IMR-90 (cell line): ENCODE data around the gene HSD17B3. TPM values are rescaled to one million over a fixed set of nuclear protein-coding genes. Genes with fewer than 3 reads are reported as not detected.

ENCODE experiments used
- ATAC-seq: fragments of 200-7000 bp; cut with Tn5 transposase; 2 replicates; pipeline ENCODE4 v1.9.1; 2020; ENCODE audit warnings: low read depth, mild to moderate bottlenecking, moderate library complexity
- BruUV-seq: library from RNA; stranded (reverse); fragments of 400-500 nt; replicated peaks from 2 replicates; lab custom pipeline; 2021; lab: Mats Ljungman, UMichigan
- CTCF ChIA-PET: fragments of 300-600 bp; formaldehyde crosslinking; extraction: SDS; loops from one replicate; lab custom pipeline; 2021; ENCODE audit warnings: antibody characterized with exemption; lab: Yijun Ruan, JAX
- POLR2A ChIA-PET: fragments of 300-600 bp; sonication (Branson Sonifier 250); formaldehyde crosslinking; loops from one replicate; lab custom pipeline; 2022; ENCODE audit warnings: antibody characterized with exemption; ENCODE audit not compliant: unreplicated experiment; lab: Charles Lee
- DNase-seq: peaks from one replicate; pipeline ENCODE4 v3.0.0; 2013
- H2AFZ ChIP-seq: replicated peaks from 2 replicates; pipeline ENCODE3; 2013; ENCODE audit warnings: low read length, mild to moderate bottlenecking; ENCODE audit not compliant: poor library complexity
- H2AK5ac ChIP-seq: 2 replicates; pipeline ENCODE4 v1.6.1; 2013; ENCODE audit warnings: low read depth, low read length, inconsistent platforms
- H2AK9ac ChIP-seq: replicated peaks from 2 replicates; pipeline ENCODE3; 2013; ENCODE audit warnings: mild to moderate bottlenecking, low read depth, low read length, moderate library complexity; ENCODE audit not compliant: poor library complexity
- H2BK120ac ChIP-seq: 2 replicates; pipeline ENCODE4 v1.6.1; 2013; ENCODE audit warnings: low read depth, low read length, inconsistent platforms
- H2BK15ac ChIP-seq: 3 replicates; pipeline ENCODE4 v1.6.1; 2013; ENCODE audit warnings: low read depth, low read length, inconsistent platforms
- H2BK20ac ChIP-seq: 2 replicates; pipeline ENCODE4 v1.6.1; 2013; ENCODE audit warnings: low read depth, mild to moderate bottlenecking, inconsistent platforms, low read length, moderate library complexity
- H2BK5ac ChIP-seq: 2 replicates; pipeline ENCODE4 v1.6.1; 2013; ENCODE audit warnings: mild to moderate bottlenecking, low read depth, low read length, inconsistent platforms; ENCODE audit not compliant: poor library complexity, severe bottlenecking
- H3K14ac ChIP-seq: replicated peaks from 2 replicates; pipeline ENCODE4 v1.6.1; 2013; ENCODE audit warnings: low read depth, low read length, inconsistent platforms
- H3K18ac ChIP-seq: 2 replicates; pipeline ENCODE4 v1.6.1; 2013; ENCODE audit warnings: low read depth, low read length, control low read depth
- H3K23ac ChIP-seq: 2 replicates; pipeline ENCODE4 v1.6.1; 2013; ENCODE audit warnings: low read depth, low read length, inconsistent platforms
- H3K27ac ChIP-seq: 2 replicates; pipeline ENCODE4 v1.5.1; 2013; ENCODE audit warnings: mild to moderate bottlenecking, control low read depth, low read length; ENCODE audit not compliant: insufficient read depth
- H3K27me3 ChIP-seq: 2 replicates; pipeline ENCODE4 v1.6.1; 2013; ENCODE audit warnings: low read length; ENCODE audit not compliant: control insufficient read depth, insufficient read depth
- H3K36me3 ChIP-seq: 2 replicates; pipeline ENCODE4 v1.6.1; 2013; ENCODE audit warnings: low read length, mixed read lengths; ENCODE audit not compliant: control insufficient read depth, insufficient read depth
- H3K4ac ChIP-seq: 2 replicates; pipeline ENCODE4 v1.6.1; 2013; ENCODE audit warnings: low read depth, low read length, inconsistent platforms
- H3K4me1 ChIP-seq: 2 replicates; pipeline ENCODE4 v1.6.1; 2013; ENCODE audit warnings: low read length, mixed read lengths; ENCODE audit not compliant: control insufficient read depth, insufficient read depth
- H3K4me2 ChIP-seq: 2 replicates; pipeline ENCODE4 v1.6.1; 2013; ENCODE audit warnings: low read depth, mild to moderate bottlenecking, control low read depth, low read length, moderate library complexity
- H3K4me3 ChIP-seq: 2 replicates; pipeline ENCODE4 v1.5.1; 2013; ENCODE audit warnings: low read depth, mild to moderate bottlenecking, control low read depth, low read length, moderate library complexity; ENCODE audit not compliant: insufficient read depth
- H3K56ac ChIP-seq: 2 replicates; pipeline ENCODE4 v1.6.1; 2013; ENCODE audit warnings: low read length, inconsistent platforms; ENCODE audit not compliant: insufficient read depth; ENCODE audit errors: extremely low read depth
- H3K79me1 ChIP-seq, 2 experiments: 2 replicates each; pipeline ENCODE4 v1.6.1; 2013; ENCODE audit warnings: low read length in 2 of 2, inconsistent platforms in 1 of 2, low read depth in 1 of 2
- H3K9ac ChIP-seq: 2 replicates; pipeline ENCODE4 v1.6.1; 2013; ENCODE audit warnings: low read depth, low read length, control low read depth
- H3K9me1 ChIP-seq: 2 replicates; pipeline ENCODE4 v1.6.1; 2013; ENCODE audit warnings: low read length, inconsistent platforms; ENCODE audit not compliant: insufficient read depth
- H3K9me3 ChIP-seq: 2 replicates; pipeline ENCODE4 v1.6.1; 2013; ENCODE audit warnings: low read length; ENCODE audit not compliant: control insufficient read depth, insufficient read depth
- H4K20me1 ChIP-seq: 2 replicates; pipeline ENCODE4 v1.6.1; 2013; ENCODE audit warnings: low read length, inconsistent platforms; ENCODE audit not compliant: insufficient read depth
- H4K5ac ChIP-seq: 2 replicates; pipeline ENCODE4 v1.6.1; 2013; ENCODE audit warnings: mild to moderate bottlenecking, low read depth, low read length, control low read depth
- H4K8ac ChIP-seq, 2 experiments: 2 replicates each; pipeline ENCODE4 v1.6.1; 2013; ENCODE audit warnings: low read depth in 2 of 2, low read length in 2 of 2, control low read depth in 1 of 2, inconsistent platforms in 1 of 2
- H4K91ac ChIP-seq: 2 replicates; pipeline ENCODE4 v1.6.1; 2013; ENCODE audit warnings: low read depth, low read length, inconsistent platforms; ENCODE audit not compliant: insufficient read depth
- CHD1 ChIP-seq: IDR thresholded peaks from 2 replicates; pipeline ENCODE4 v1.6.1; 2012; ENCODE audit warnings: low read depth, low read length, improper control_type of control experiment
- MAFK ChIP-seq: IDR thresholded peaks from 2 replicates; pipeline ENCODE4 v1.6.1; 2012; ENCODE audit warnings: low read depth, low read length, improper control_type of control experiment
- NFE2L2 ChIP-seq: fragments of 150-350 bp; IDR thresholded peaks from 2 replicates; pipeline ENCODE4 v1.6.1; 2016; ENCODE audit warnings: low read depth, mild to moderate bottlenecking, low read length
- RAD21 ChIP-seq: IDR thresholded peaks from 2 replicates; pipeline ENCODE4 v1.6.1; 2012; ENCODE audit warnings: low read length, improper control_type of control experiment
- RCOR1 ChIP-seq: IDR thresholded peaks from 2 replicates; pipeline ENCODE4 v1.6.1; 2012; ENCODE audit warnings: mild to moderate bottlenecking, low read length, improper control_type of control experiment; ENCODE audit not compliant: insufficient replicate concordance
- SMC3 ChIP-seq: fragments of 150-350 bp; IDR thresholded peaks from 2 replicates; pipeline ENCODE4 v1.6.1; 2016; ENCODE audit warnings: low read depth, mild to moderate bottlenecking, antibody characterized with exemption, low read length, moderate library complexity
- WGBS, 2 experiments: methylation state at CpG; one replicate each; pipeline versions ENCODE4 v1.1.5 to v1.1.7; 2013; ENCODE audit warnings: missing lambda C conversion rate in 2 of 2; ENCODE audit not compliant: insufficient read length in 1 of 2; ENCODE audit errors: extremely low coverage in 2 of 2; 5-methylcytosine and 5-hydroxymethylcytosine counted together
- dilution Hi-C: fragments of 300-500 bp; cut with HindIII; formaldehyde crosslinking; loops from one replicate; pipeline ENCODE4 v1.14.3; 2018; ENCODE audit warnings: low sequenced_read_pairs; ENCODE audit not compliant: unreplicated experiment
- in situ Hi-C: fragments of 300-500 bp; cut with MboI; formaldehyde crosslinking; loops from 3 replicates; pipeline ENCODE4 v1.14.3; 2019; ENCODE audit warnings: low sequenced_read_pairs, inconsistent platforms, mixed read lengths
- intact Hi-C: fragments of 100-400 bp; cut with micrococcal nuclease; formaldehyde crosslinking; loops from 2 replicates; pipeline ENCODE4 v1.10.0; 2022
- polyA plus RNA-seq, 3 experiments: library from polyadenylated mRNA; depleted of rRNA; stranded (reverse); fragments of >200 nt; gene quantifications; 2 replicates each; pipeline ENCODE4 v1.2.3, GENCODE V29; 2012; ENCODE audit warnings: low replicate concordance in 1 of 3
- total RNA-seq: library from RNA; depleted of rRNA; stranded (reverse); fragments of >200 nt; gene quantifications from 2 replicates; pipeline ENCODE4 v1.2.3, GENCODE V29; 2012
- TF ChIP-seq, protein P1 (sequence below): conservative IDR thresholded peaks from 2 replicates; pipeline ENCODE4 v1.5.1; 2012; ENCODE audit warnings: mild to moderate bottlenecking, low read depth, low read length, improper control_type of control experiment

HSD17B3 gene
- total and polyA plus RNA-seq, 2 of the 4 experiments (the other 2 are of a cell fraction) = 0.18 TPM; not detected in 1

DNA sequence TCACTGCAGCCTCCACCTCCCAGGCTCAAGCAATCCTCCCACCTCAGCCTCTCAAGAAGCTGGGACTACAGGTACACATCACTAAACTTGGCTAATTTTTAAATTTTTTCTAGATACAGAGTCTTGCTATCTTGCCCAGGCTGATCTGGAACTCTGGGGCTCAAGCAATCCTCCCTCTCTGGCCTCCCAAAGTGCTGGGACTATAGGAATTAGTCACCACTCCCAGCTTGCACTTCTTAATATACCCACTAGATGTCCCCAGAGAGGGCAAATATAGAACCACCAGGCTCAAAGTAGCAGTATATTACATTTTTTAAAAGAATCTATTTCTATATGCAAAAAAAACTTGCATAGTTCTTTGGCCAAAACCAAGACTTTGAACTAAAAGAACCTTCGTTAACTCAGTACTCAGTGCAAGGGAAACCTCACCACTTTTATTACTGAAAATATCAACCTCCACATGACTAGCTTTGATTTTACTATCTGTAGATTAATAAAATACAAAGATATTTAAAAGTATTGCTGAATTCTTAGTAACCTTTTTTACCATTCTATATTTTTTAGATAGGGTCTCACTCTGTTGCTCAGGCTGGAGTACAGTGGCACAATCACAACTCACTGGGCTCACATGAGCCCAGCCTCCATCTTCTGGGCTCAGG, 25.8 kb upstream of the HSD17B3 start:
- Histone ChIP-seq H3K4me3 (no peak overlapping the region), H3K18ac (no peak overlapping the region), H3K36me3 (no peaks in the 10 kb centered on the region), H3K79me1 (no peaks in the 10 kb centered on the region), H3K27ac (no peak overlapping the region), H3K14ac (no peak overlapping the region), H2AFZ (no peak overlapping the region), H2BK5ac (no peak overlapping the region), H4K5ac (no peak overlapping the region), H4K91ac (no peak overlapping the region), H3K4me2 (no peak overlapping the region), H4K20me1 (no peaks in the 10 kb centered on the region), H3K9me1 (no peaks in the 10 kb centered on the region), H3K4ac (no peak overlapping the region), H3K9me3 (no peaks in the 10 kb centered on the region), H2AK5ac (no peak overlapping the region), H2BK120ac (no peak overlapping the region), H3K4me1 (no peaks in the 10 kb centered on the region), H2AK9ac (no peak overlapping the region), H2BK15ac (no peak overlapping the region), H3K9ac (no peak overlapping the region), H4K8ac (no peak overlapping the region), H3K23ac (no peak overlapping the region), H3K56ac (no peak overlapping the region), H2BK20ac (no peak overlapping the region), H3K27me3 (no peaks in the 10 kb centered on the region)
- intact Hi-C loops = loop anchor here (1.0 to 5.0 kb wide), 4 partner anchors 89 to 338 kb away; partner anchors contain the start of gene ZNF367
- CTCF ChIA-PET = interaction anchor here (1.2 to 2.2 kb wide), 3 partner anchors 11 to 339 kb away, joined by 4 to 12 read pairs (median 12); no protein-coding TSS in a partner anchor
- peak; percentile 100 for ATAC-seq
- peak; percentile 82 for TF ChIP-seq RAD21
- 0 out of 2 replicates have a peak, but pooled peaks have one; percentile 8 for TF ChIP-seq MAFK
- TF ChIP-seq NFE2L2 = no peak
- no peak for TF ChIP-seq RCOR1
- peak; percentile 91 for TF ChIP-seq SMC3
- TF ChIP-seq CHD1 = no peak
- TF ChIP-seq, protein P1, sequence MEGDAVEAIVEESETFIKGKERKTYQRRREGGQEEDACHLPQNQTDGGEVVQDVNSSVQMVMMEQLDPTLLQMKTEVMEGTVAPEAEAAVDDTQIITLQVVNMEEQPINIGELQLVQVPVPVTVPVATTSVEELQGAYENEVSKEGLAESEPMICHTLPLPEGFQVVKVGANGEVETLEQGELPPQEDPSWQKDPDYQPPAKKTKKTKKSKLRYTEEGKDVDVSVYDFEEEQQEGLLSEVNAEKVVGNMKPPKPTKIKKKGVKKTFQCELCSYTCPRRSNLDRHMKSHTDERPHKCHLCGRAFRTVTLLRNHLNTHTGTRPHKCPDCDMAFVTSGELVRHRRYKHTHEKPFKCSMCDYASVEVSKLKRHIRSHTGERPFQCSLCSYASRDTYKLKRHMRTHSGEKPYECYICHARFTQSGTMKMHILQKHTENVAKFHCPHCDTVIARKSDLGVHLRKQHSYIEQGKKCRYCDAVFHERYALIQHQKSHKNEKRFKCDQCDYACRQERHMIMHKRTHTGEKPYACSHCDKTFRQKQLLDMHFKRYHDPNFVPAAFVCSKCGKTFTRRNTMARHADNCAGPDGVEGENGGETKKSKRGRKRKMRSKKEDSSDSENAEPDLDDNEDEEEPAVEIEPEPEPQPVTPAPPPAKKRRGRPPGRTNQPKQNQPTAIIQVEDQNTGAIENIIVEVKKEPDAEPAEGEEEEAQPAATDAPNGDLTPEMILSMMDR = peak; percentile 88
- BruUV-seq = no TSS peak
- DNase-seq = peak; percentile 59
- POLR2A ChIA-PET = interaction anchor here (0.8 kb wide), 1 partner anchor 17 kb away, joined by 7 read pairs; no protein-coding TSS in a partner anchor
- in situ Hi-C loops = loop anchor here (5.0 kb wide), 1 partner anchor 339 kb away; no protein-coding TSS in a partner anchor
- no CpG with 5 or more reads among the region's 1 CpG for WGBS, 2 experiments
- dilution Hi-C loops = no loop called here
